ENCODE data around the gene NRP2. TPM values are rescaled to one million over a fixed set of nuclear protein-coding genes. Genes with fewer than 3 reads are reported as not detected.

NRP2 gene
- total RNA-seq (10 to 100 TPM; 15.5 to 17.7 TPM), polyA plus RNA-seq (1 to 10 TPM; 3.8 to 8.8 TPM)

- Histone ChIP-seq H3K4me1 (ENCODE audit: control insufficient read depth in 4 of 4, insufficient read depth in 4 of 4, low read length in 3 of 4) (peaks cover 9 to 35% (median 26%) of the 10 kb centered on the region in 4 donors), H3K4me3 (ENCODE audit: low read depth in 1 of 3, low read length in 3 of 3) (peak within 1 kb of the TSS; percentile 26 to 65 (median 60)), H3K36me3 (ENCODE audit: control insufficient read depth in 4 of 4, insufficient read depth in 3 of 4, low read depth in 1 of 4, low read length in 3 of 4) (no peaks in the 10 kb centered on the region), H3K9me3 (ENCODE audit: control insufficient read depth in 4 of 4, low read length in 3 of 4) (no peaks in the 10 kb centered on the region), H3K9ac (ENCODE audit: low read depth in 1 of 2, low read length in 2 of 2) (peak within 1 kb of the TSS; percentile 2 to 68), H3K27me3 (ENCODE audit: control insufficient read depth in 4 of 4, insufficient read depth in 4 of 4, low read length in 3 of 4) (peaks cover 0 to 2% (median 0%) of the 10 kb centered on the region in 4 donors), H3K27ac (ENCODE audit: low read depth in 1 of 2, low read length in 2 of 2) (peak within 1 kb of the TSS; percentile 75 to 79)
- DNase-seq (ENCODE audit: low spot score) = peak; percentile 59
- 1% methylated on average over 71 of the region's 71 CpGs for WGBS
- TF ChIP-seq JUND (IDR thresholded peaks at IDR 0.05) = no peak
- TF ChIP-seq EGR1 (IDR thresholded peaks at IDR 0.05; ENCODE audit: low read depth in 2 of 2) = no peak
- TF ChIP-seq MAX (IDR thresholded peaks at IDR 0.05) = no peak
- no peak for TF ChIP-seq SP1 (IDR thresholded peaks at IDR 0.05)
- no peak for TF ChIP-seq HNF4G (IDR thresholded peaks at IDR 0.05)
- no peak for TF ChIP-seq ZBTB33 (IDR thresholded peaks at IDR 0.05)
- no peak for TF ChIP-seq FOXA2 (IDR thresholded peaks at IDR 0.05)
- TF ChIP-seq FOXA1 (IDR thresholded peaks at IDR 0.05) = no peak
- TF ChIP-seq CTCF (IDR thresholded peaks at IDR 0.05; ENCODE audit: low read depth, low read length, missing input control) = no peak
- no peak for TF ChIP-seq REST (IDR thresholded peaks at IDR 0.05)
- TF ChIP-seq TAF1 (conservative IDR thresholded peaks at IDR 0.05) = peak; percentile 21
- peak; percentile 45 for TF ChIP-seq YY1 (IDR thresholded peaks at IDR 0.05)
- no peak for TF ChIP-seq NR2F2 (IDR thresholded peaks at IDR 0.05)
- no peak for TF ChIP-seq RXRA (IDR thresholded peaks at IDR 0.05)
- no peak for TF ChIP-seq HNF4A (conservative IDR thresholded peaks at IDR 0.05)
- no peak for TF ChIP-seq ATF3 (IDR thresholded peaks at IDR 0.05)
- TF ChIP-seq RAD21 (IDR thresholded peaks at IDR 0.05) = peak in 1 of 2 donors; percentile 41
- no peak for TF ChIP-seq GABPA (IDR thresholded peaks at IDR 0.05 in 1 of 2, conservative IDR thresholded peaks at IDR 0.05 in 1 of 2)
Measured at GRCh38 chr2:205682239-205682970, at the start of gene NRP2. Gene NRP2, plus strand, starts transcription at chr2:205682501. Its CDS starts 790 bp downstream, at chr2:205683291.
